PC-9 (cell line): ENCODE results near the gene KCNV2.

Experiments used
- CTCF ChIP-seq: fragments of 200-600 bp; sonication (generic); conservative IDR thresholded peaks from 2 replicates; pipeline ENCODE4 v1.6.1; 2017; ENCODE audit warnings: mixed run types, antibody characterized with exemption, mild to moderate bottlenecking, moderate library complexity
- EZH2 ChIP-seq: fragments of 200-600 bp; sonication (generic); IDR thresholded peaks from 2 replicates; pipeline ENCODE4 v1.8.0; 2017; ENCODE audit warnings: antibody characterized with exemption, low read depth

- TF ChIP-seq CTCF (no peak), EZH2 (no peak)
These were observed 839 bp downstream of the KCNV2 start for GRCh38 chr9:2718001-2718697.
